Kidney tubule cell (primary cell): ENCODE data around the gene STBD1.
"Not testable (repeated sequence)": the region's sequence is repeated elsewhere in the genome, so short reads cannot be mapped to it uniquely, and the experiment has no call there.

Source experiments
- DNase-seq: peaks from one replicate; pipeline ENCODE4 v3.0.0-alpha.2; 2018; ENCODE audit warnings: low spot score

The STBD1 gene

DNA sequence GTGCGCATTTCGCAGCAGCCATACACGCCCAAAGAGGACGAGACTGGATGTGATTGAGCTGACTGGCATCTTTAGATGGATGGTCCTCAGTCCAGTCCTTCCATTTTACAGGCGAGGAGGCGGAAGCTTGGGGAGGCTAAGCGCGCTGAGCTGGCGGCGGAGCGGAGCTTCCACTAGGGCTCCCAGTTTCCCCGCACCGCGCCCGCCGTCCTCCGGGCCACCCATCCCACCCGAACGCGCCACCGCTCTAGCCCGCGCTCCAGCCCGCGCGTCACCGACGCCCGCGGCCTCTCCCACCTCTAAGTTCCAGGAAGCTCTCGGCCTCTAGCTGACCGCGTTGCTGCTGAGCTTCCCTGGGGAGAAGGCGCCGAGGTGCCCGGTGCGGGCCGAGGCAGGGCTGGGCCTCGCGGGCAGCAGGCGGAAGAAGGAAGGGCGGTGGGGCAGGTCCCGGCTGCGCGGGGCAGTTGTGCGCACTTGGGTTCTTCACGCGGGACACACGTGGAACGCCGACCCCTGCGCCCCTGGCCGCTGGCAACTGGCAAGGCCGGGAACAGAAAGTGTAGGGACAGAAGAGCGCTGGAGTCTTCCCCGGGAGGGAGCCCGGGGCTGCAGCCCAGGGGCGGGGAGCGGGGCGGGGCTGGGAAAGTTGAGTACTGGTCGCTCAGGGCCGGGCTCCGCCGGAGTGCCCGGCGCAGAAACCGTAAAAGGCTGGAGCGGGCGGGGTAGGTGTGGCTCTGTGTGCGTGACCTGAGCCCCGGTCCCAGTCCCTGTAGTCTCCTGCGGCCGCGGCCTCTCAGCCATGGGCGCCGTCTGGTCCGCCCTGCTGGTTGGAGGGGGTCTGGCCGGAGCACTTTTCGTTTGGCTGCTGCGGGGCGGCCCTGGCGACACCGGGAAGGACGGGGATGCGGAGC is at the start of gene STBD1:
TSS of gene STBD1 (plus strand) at position 763 of the 911 bp plus-strand sequence. CDS start at position 800, 37 bp downstream.
- DNase-seq, result peak; percentile 82

DNA sequence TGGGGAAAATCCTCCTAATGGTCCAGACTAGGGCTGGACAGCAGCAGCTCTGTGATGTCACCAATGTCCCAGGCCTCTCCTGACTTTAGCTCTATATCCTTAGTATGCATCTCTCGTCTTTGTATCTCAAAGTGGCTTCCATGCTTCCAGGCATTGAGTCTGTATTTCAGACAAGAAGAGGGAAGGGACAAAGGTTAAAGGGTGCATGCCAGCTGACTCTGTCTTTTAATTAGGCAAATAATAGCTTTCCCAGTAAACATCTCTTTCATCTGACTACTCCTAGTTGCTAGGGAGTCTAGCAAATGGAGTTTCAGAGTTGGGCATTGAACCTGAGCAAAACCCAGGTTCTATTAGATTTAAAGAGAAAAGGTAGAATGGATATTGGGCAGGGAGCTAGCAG is 49.6 kb upstream of the STBD1 start:
- no peak for DNase-seq

DNA sequence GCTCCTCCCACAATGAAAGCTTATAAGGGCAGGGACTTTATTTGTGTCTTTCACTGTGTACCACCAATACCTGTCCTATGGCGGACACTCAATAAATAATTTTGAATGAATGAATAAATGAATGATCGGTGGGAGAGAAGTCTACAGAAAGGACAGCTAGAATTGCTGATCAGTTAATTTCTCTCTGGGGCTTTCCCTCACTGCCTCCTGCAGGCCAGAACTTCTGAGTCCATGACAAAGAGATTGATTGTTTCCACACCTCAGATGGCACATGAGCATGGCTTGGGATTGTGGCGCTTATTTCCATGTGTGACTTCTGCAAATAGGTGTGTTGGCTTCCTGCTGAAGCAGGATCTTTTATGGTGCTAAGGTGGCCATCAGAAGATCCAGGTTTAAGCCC is 48.7 kb upstream of the STBD1 start:
- no peak for DNase-seq

DNA sequence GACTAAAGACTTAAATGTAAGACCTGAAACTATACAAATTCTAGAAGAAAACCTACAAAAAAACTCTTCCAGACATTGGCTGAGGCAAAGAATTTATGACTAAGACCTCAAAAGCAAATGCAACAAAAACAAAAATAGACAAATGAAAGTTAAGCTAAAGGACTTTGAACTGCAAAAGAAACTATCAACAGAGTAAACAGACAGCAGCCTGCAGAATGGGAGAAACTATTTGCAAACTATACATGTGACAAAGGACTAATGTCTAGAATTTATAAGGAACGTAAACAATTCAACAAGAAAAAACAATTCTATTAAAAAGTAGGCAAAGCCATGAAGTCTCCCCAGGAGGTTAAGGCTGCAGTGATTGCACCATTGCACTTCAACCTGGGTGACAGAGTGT is 46.0 kb upstream of the STBD1 start:
- DNase-seq, result no peak

DNA sequence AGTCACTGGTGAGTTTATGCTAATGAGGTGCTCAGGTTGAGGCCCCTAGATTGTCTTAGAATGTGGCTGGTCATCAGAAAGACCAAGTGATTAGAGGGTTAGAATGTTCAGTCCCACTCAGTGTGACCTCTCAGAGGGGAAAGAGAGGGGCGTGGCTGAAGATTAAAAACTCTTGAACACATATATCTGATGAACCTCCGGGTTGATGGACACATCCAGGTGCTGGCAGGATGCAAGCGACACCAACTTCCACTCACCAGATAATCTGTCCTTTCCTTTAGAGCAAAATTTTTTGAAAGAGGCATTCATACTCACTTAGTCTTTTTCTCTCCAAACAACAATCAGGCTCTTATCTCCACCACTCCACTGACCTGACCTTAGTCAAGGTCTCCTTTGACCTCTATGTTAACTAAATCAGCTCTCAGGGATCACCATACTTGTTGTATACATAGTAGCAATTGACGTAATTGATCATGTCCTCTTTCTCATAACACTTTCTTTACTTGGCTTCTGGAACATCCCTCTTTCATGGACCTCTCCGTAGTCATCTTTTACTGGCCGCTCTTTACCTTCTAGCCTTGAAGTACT is 40.8 kb upstream of the STBD1 start:
- no peak for DNase-seq

DNA sequence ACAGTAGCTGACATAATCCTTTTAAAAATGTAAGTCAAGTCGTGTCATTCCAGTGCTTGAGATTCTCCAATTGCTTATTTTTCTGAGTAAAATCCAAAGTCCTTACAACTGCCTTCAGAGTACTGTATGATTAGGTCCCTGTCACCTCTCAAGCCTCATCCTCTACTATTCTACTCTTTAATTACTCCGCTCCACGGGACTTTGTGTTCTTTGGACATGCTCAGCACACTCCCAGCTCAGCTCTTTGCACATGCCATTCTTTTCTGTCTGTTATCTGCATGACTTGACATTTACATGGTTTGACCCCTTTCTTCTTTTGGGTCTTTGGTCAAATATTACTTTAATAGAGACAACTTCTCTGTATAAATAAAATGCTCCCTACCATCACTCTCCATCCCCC is 39.9 kb upstream of the STBD1 start:
- DNase-seq, result no peak

DNA sequence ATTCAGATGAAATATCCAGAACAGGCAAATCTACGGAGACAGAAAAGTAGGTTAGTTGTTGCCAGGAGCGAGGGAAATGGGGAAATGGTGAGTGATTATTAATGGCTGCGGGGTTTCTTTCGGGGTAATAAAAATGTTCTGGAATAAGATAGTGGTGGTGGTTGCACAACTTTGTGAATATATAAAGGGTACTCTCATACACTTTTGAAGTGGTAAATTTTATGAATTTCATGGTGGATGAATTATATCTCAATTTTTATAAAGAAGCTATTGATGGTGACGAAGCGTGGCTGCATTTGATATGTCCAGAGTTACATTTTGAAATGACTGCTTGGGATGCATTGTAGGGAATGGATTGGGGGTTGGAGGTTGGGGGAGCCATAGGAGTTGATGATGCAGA is 38.7 kb upstream of the STBD1 start:
- no peak for DNase-seq

DNA sequence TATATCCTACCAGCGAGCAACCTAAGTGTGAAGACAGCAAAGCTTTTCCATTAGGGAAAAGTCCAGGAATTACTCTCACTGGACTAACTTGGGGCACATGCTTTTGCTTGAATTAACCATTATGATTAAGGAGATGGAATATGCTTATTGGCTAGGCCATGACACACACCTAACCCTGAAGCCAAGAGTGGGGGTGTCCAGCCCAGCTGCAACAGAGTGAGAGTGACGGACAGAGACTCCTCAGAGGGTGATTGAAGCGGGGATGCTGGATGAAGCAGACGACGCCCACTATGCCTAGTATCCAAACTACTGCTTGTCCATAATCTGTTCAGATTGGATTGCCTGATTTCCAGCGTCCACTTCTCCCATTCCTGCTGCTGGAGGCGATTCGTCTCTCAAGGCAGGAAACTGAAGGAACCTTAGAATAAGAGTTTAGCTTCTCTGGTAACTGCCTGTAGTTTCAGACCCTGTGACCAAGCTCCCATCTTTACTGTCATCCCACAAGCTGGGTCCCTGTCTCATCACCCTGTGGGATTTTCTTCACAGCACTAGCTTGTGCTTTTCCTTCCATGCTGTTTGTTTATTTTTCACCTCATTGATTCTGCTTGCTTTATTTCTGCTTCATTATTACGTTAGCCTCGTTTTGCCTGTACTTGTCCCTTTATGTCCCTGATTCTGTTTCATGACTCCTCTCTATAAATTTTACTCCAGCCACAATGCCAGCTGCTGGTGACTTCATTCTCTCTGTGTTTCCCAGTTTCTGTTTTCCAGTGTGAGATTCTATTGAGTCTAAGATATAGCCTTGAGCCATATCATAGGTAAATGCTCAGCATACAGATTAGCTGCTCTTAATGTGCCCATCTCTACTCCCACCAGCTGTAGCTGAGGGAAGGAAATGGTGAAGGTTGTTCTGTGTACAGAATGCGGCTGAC is 36.0 kb upstream of the STBD1 start:
- DNase-seq, result no peak

DNA sequence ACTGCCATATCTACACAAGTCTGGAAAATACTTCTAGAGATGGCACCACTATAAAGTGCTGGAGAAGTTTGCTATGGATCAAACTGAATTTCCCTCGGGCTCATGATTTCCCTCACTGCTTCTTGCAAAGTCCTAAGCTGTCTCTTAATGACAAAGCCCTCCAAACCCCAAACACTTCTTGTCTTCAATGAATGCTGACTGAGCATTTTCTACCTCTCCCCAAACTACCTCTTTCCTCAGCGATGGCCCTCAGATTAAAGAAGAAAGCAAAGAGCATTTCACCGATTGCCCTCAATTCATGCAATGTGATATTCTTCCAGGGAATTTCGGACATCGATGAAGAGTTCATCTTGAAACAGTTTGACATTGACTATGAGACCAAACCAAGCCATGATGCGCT is 35.3 kb upstream of the STBD1 start:
- no peak for DNase-seq

DNA sequence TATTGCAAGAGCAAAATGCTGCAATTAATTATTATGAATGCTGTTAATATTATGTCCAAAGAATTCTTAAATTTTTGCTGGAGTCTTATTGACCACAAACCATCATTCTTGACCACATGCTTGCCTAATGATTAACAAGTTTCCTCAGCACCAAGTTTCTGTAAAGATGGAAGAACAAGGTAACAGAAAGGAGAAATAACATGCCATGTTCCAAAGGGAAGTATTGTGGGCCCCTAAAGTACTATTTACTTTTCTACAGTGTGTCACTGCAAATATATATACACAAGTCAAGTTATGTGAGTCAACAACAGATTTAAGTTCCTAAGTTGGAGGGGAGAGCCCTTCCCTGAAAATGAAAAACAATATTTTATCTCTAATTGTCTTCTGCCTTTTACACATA is 34.5 kb upstream of the STBD1 start:
- DNase-seq, result peak; percentile 33

DNA sequence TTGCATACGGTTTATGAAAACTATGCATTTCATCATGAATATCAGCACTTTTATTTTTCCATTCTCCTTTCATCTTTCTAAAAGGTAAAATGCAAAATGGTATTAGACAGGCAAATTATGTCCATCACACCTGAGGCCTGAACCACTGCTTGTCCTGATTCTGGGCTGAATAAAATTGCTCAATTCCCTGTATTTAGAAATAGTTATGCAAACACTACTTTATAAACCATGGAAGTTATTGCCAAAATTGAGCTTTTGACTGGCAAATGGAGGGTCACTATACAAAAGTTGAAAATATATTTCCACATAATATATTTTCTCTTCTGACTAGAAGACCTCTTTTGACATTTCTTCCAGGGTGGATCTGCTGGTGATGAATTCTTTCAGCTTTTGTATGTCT is 34.0 kb upstream of the STBD1 start:
- DNase-seq, result no peak

DNA sequence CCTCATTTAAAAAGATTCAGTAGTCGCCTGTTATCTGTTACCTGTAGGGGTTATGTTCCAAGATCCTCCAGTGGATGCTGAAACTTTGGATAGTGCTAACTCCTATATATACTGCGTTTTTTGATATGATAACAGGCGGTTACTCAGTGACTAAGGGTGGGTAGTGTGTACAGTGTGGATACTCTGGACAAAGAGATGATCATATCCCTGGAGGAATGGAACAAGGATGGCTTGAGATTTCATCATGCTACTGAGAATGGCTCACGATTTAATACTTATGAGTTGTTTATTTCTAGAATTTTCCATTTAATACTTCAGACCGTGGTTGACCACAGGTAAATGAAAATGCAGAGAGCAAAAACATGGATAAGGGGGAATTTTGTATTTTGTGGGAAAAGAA is 33.5 kb upstream of the STBD1 start:
- no peak for DNase-seq

DNA sequence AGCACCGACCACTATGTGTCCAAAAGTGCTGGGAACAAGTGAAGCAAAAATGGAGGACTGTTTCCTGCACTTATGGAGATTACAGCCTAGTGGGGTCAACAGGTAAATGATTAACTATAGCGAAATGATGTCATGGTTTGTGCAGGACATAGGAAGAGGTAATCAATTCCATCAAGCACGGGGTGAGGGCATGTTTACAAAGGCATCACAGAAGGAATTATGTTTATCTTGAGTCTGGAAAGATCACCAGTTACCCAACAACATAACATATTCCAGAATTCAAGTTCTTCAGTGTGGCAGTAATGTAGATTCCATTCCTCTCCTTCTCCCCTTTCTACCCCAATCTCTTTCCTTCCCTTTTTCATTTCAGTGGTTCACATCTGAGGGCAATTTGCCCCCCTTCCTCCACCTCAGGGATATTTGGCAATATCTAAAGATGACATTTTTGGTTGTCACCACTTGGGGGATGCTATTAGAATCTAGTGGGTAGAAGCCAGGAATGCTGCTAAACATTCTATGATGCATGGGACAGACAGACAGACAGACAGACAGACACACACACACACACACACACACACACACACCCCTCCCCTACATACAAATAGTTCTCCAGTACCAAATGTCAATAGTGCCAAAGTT is 30.9 kb upstream of the STBD1 start:
- DNase-seq, result no peak

DNA sequence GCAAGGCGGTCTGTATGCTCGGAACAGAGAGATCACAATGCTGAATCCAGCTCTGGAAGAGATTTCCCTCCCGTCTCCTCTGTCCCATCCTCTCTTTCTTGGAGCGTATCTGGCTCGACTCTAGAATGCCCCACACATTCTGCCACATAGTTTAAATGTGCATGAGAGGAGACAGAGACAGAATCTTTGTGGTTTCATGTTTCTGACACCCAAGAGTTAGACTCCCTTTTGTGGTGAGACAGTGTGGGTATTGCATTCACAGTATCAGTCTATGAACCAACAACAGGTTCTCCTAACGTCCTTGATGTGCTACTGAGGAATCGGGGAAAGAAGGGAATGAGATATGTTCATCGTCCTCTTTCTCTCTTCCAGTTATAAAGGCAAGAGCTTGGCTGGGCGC is 29.7 kb upstream of the STBD1 start:
- no peak for DNase-seq

DNA sequence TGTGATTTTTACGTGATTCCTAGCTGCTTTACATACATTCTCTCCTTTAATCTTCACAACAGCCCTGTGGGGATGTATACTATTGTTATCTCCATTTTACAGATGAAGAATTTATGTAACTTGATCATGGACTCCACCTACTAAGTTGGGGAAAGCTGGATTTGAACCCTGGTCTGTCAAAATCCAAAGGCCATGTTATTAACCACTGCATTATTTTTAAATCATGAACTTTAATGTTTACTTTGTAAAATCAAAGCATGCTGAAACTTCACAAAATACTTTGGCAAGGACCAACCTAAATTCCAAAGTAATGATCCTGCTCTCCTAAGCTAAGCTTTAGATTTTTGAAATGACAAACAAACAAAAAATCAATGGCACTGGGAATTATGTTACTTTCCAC is 28.9 kb upstream of the STBD1 start:
- no peak for DNase-seq

DNA sequence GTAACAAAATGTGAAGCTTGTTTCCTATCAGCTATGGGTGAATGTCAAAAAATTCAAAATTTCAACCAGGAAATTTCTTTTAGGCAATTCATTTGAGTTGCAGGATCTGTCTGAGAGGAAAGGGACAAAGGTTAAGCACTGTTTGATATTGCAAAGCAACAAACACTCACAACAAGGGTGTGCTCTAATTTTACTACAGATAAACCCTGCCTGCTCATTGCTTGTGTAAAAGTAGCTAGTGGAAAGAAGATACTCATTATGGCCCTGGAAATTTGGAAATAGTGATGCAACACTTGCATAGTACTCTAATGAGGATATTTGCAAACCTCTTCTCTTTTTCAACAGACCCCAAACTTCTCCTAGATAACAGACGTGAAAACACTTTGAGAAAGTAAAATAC is 27.9 kb upstream of the STBD1 start:
- DNase-seq, result no peak

DNA sequence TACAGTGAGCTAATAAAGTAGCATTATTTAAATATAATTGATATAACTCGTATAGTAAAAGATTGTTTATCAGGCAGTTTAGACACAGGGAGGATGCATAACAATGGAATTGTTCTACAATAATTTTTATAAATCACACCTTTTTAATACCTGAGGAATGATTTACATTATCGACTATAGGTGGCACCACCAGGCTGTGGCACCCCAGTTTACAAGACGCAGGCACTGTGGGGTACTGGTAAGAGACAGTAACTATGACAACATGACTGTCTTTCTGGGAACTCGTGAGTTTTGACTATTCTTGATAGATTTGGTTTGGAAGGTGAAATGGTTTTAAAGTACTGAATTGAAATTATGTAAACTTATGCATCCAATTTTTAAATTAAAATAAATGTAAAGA is 27.1 kb upstream of the STBD1 start:
- no peak for DNase-seq

DNA sequence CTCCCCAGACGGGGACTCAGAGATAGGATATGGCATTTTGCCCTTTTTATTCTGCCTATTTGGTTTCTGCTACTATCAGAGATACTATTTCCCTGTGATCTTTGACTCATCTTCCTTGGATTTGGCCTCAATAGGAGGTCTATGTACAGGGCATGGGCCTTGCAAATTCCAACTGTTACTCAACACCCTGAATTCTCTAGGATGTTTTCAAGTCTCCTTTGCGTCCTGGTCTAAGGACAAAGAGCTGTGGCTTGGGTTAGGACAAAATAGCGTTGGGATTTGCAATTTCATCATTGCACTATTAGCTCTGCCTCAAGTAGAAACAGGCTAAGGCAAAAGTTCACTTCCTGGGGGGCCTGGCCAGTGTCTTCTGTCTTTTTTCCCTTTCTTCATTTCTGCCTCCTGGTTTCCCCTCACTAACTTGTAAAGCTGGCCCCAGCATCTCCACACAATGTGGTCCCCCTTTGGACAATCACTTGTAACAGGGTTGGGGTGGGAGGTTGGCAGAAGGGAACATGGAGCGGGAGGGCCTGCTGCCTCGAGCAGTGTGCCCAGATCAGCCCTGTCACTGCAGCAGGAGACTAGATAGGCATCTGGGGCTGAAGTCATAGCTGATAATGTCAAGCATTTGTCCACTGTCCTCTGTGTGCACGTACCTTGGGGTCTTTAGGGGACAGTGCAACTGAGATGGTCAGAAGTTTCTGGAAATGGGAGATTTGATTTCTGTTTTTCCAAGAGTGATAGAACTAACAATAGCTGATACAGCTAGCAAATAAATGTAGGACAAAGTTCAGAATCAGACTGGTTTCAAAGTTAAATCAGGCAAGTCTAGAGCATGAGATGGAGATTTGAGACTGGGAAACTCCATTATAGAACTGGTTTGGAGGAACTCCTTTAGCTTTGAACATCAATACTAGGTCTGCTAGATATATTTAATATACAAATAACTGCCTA is 25.8 kb upstream of the STBD1 start:
- DNase-seq, result no peak

DNA sequence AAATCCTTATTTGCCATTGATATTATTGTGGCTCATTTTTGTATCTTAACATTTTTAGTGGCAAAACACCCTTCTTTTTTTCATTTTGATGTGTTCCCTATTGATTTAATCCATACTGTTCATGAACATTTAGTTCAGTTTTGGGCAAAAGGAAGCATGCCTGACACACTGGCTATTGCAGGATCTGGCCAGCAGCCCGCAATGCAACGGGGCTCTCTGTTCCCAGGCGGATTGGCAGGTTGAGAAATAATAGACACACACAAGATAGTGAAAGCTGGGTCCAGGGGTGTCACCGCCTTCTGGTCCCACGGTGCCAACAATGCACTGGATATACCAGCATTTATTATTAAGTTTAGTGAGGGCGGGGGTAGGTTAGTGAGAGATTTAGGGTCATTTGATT is 24.9 kb upstream of the STBD1 start:
- not testable (repeated sequence) for DNase-seq

DNA sequence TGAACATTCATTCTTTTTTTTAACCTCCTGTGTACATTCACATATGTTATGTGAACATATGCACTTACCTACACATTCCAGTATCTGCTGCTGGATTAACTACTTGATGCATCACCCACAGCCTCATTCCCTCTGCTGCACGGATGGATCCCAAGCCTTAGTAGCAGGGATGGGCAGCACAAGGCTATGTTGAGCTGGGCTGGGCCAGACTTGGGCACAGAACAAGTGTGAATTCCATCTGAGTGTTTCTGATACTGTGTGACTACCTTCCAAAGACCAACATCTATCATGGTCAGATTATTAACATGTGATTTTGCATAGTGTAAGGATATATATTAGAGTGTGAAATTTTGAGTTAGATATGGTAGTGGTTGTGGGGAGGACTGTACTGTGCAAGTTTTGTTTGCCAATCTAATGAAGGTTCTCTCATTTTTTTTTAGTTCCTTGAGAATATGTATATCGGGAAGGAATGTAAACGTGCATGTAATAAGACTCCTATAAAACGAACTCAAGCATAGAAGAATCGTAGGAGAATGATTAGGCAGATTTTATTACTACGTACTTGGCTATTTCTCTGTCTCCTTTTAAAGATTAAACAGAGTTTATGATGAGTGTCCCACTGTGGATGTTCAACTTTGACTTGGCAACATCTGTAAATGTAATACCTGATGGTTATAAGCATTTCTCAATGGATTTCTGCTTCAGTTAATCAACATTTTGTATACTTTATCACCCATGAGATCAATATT is 23.4 kb upstream of the STBD1 start:
- no peak for DNase-seq
